C4-2B (cell line): ENCODE data around the gene HLCS.

Experiments used
- H3K27ac ChIP-seq: fragments of 450-650 bp; 2 replicates; pipeline ENCODE4 v1.5.1; 2017
- ZFX ChIP-seq: fragments of 450-650 bp; IDR thresholded peaks from 2 replicates; pipeline ENCODE4 v1.6.1; 2017
- TF ChIP-seq, protein P1 (sequence below): fragments of 450-650 bp; conservative IDR thresholded peaks from 2 replicates; pipeline ENCODE4 v1.5.1; 2017; ENCODE audit warnings: mild to moderate bottlenecking

HLCS gene

DNA sequence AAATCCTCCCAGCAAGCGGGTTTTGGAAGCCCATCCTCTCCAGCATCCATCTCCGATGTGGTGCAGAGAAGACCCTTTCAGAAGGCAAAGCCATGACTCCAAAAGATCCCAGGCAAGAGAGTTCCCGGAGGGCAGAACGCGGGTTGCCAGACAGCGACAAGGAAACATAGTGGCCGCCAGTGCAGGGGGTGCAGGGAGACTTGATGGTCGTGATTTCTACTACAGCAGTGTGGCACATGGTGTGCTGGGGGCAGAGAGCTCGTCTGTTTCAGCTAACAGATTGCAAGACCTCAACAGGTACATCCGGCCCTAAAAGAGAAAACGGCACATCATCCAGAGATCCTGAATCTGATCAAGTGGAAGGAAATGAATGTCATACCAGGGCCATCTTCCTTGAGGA is 74.3 kb downstream of the HLCS start:
- no peak overlapping the region for H3K27ac ChIP-seq
- no peak for TF ChIP-seq ZFX
- TF ChIP-seq, protein P1, sequence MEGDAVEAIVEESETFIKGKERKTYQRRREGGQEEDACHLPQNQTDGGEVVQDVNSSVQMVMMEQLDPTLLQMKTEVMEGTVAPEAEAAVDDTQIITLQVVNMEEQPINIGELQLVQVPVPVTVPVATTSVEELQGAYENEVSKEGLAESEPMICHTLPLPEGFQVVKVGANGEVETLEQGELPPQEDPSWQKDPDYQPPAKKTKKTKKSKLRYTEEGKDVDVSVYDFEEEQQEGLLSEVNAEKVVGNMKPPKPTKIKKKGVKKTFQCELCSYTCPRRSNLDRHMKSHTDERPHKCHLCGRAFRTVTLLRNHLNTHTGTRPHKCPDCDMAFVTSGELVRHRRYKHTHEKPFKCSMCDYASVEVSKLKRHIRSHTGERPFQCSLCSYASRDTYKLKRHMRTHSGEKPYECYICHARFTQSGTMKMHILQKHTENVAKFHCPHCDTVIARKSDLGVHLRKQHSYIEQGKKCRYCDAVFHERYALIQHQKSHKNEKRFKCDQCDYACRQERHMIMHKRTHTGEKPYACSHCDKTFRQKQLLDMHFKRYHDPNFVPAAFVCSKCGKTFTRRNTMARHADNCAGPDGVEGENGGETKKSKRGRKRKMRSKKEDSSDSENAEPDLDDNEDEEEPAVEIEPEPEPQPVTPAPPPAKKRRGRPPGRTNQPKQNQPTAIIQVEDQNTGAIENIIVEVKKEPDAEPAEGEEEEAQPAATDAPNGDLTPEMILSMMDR: no peak

DNA sequence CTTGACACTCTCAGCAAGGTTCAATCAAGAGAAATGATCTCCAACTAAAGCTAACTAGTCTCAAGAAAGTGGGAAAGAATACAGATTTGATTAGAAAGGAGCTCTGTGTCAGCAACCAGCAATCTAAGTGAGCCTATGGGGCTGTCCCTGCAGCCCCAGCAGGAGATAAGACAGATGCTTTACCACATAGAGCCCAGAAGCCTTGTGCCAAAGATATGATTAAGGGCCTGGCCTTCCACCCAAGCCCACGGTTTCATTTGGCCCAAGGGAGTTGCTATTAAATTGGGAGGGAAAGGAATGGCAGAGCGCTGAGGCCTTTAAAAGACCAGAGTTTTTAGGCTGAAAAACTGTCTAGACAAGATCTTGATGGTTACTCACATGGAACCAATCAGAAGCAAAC is 74.8 kb downstream of the HLCS start:
- TF ChIP-seq ZFX: no peak
- TF ChIP-seq, protein P1: no peak
- no peak overlapping the region for H3K27ac ChIP-seq

DNA sequence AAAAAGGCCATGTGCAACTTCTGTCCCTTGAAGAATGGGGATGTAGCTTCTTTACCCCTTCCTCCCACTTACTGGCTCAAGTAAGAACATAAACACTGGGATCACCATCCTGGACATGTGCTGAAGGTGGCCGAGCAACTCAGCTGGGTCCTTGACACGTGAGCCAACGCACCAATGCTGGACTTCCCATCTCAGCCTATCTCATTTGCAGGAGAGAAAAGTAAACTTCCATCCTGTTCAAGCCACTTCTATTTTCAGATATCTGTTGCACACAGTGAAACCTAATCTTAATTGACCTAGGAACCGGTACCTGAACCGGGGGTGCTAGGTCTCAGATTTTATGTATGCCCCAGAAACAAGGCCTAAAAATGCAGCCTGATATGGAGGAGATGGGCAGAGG is 75.3 kb downstream of the HLCS start:
- H3K27ac ChIP-seq: no peak overlapping the region
- TF ChIP-seq, protein P1: no peak
- no peak for TF ChIP-seq ZFX

DNA sequence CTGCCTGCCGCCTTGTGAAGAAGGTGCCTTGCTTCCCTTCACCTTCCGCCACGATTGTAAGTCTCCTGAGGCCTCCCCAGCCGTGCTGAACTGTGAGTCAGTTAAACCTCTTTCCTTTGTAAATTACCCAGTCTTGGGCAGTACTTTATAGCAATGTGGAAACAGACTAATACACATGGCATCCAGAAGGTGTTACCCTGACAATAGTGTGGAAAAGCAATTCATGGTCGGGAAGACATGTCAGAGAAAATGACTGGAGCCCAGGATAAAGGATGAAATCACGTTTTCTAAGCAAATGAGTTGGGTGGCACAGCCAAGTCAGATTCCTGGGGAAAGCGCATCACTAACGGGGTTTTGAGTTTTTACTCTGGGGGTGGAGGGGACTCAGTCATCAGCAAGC is 76.4 kb downstream of the HLCS start:
- no peak overlapping the region for H3K27ac ChIP-seq
- TF ChIP-seq ZFX: no peak
- TF ChIP-seq, protein P1: no peak

DNA sequence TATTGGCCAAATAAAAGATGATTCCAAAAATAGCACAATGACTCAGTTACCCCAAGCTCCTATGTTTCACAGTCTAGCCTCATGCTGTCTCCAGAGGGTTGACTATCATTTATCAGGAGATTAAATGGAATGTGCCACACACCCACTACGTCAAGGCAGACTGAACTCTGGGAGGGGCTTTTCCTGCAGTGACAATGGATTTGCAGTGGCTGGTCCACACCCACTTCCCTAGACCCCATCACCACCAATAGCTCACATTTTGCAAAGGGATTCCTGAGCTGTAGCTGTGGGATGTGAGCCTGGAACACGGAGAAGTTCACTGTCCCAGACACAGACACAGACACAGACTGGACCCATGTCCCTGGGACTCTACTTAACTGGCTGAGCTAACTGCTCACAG is 77.1 kb downstream of the HLCS start:
- no peak overlapping the region for H3K27ac ChIP-seq
- TF ChIP-seq ZFX: no peak
- TF ChIP-seq, protein P1: no peak

DNA sequence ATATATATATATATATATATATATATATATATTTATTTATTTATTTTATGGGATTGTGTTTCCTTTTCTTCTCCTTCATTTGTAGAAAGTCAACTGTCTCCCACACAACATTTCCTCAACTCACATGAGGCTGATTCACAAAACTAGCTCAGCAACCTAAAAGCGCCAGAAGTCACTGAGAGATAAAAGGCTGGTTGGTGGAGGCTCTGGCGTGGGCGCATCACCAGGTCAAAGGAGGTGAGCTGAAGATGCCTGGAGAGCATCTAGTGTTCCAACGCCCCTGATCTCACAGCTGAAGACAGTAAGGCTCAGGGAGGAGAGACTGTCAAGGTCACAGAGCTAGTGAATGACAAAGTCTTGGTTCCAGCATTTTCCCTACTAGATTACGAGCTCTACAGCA is 78.0 kb downstream of the HLCS start:
- TF ChIP-seq ZFX: no peak
- TF ChIP-seq, protein P1: no peak
- H3K27ac ChIP-seq: no peak overlapping the region

DNA sequence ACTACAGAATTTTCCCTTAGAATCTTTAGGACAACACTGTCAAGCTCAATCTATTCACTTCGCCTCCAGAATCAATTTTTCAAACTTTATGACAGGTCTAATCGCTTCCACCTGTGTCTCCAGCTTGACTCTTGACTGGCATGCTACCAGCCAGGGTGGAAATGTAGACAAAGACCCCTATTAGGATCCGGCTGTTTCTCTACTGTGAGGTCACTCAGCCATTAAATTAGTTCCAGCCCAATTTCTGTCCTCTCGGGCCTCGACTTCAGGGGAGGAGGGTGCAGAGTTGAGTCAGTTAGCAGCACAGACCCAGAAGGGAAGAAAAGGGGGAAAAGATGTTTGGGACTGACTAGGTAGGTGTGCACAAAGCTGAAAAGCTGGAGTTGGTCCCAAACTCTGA is 78.5 kb downstream of the HLCS start:
- no peak for TF ChIP-seq ZFX
- TF ChIP-seq, protein P1: no peak
- no peak overlapping the region for H3K27ac ChIP-seq
